K562 (cell line): Measurements from ENCODE around the gene SMG1. TPM values are rescaled to one million over a fixed set of nuclear protein-coding genes. Genes with fewer than 3 reads are reported as not detected.

Experiments used
- BRD4 ChIP-seq: fragments of 200-600 bp; sonication (generic); IDR thresholded peaks from 2 replicates; pipeline ENCODE4 v1.6.1; 2017; ENCODE audit warnings: inconsistent platforms
- CHD1 ChIP-seq: fragments of 200-600 bp; sonication (generic); IDR thresholded peaks from one replicate; pipeline ENCODE4 v1.6.1; 2012; ENCODE audit warnings: mild to moderate bottlenecking, moderate library complexity, low read length, inconsistent platforms
- EP400 ChIP-seq: fragments of 450-650 bp; IDR thresholded peaks from 2 replicates; pipeline ENCODE4 v1.6.1; 2017; ENCODE audit warnings: antibody characterized with exemption, mild to moderate bottlenecking, moderate library complexity
- GTF2E2 ChIP-seq: fragments of 200-800 bp; sonication (Bioruptor generic); IDR thresholded peaks from 2 replicates; pipeline ENCODE4 v1.6.1; 2016; ENCODE audit warnings: missing genetic modification characterization, missing compliant biosample characterization
- HBP1 ChIP-seq: fragments of 450-650 bp; formaldehyde crosslinking; IDR thresholded peaks from 2 replicates; pipeline ENCODE4 v1.4.0; 2022; ENCODE audit warnings: missing genetic modification characterization
- NCOA4 ChIP-seq: fragments of 450-650 bp; IDR thresholded peaks from 2 replicates; pipeline ENCODE4 v1.6.1; 2018; ENCODE audit warnings: mild to moderate bottlenecking; ENCODE audit not compliant: partially characterized antibody
- NR2C2 ChIP-seq, 2 experiments: fragments of 200-800 bp in 1 of 2; sonication (Bioruptor generic) in 1 of 2; sonication (generic) in 1 of 2; formaldehyde crosslinking in 1 of 2; IDR thresholded peaks; 2 replicates each; pipeline versions ENCODE4 v1.6.1 to v1.8.0; 2016 to 2022; ENCODE audit warnings: mild to moderate bottlenecking in 1 of 2, missing compliant biosample characterization in 1 of 2, missing genetic modification characterization in 1 of 2, missing genetic modification reagents in 1 of 2
- PHF21A ChIP-seq: fragments of 450-650 bp; IDR thresholded peaks from 2 replicates; pipeline ENCODE4 v1.6.1; 2017; ENCODE audit warnings: low read depth, borderline replicate concordance
- POLR2A ChIP-seq: fragments of 450-650 bp; conservative IDR thresholded peaks from 2 replicates; pipeline ENCODE4 v1.6.1; 2016
- SUPT5H ChIP-seq: fragments of 450-650 bp; IDR thresholded peaks from 2 replicates; pipeline ENCODE4 v1.6.1; 2016
- TBP ChIP-seq: optimal IDR thresholded peaks from 2 replicates; pipeline ENCODE3; 2011; ENCODE audit warnings: low read depth, low read length, improper control_type of control experiment
- ZFP36 ChIP-seq: fragments of 150-350 bp; IDR thresholded peaks from 2 replicates; pipeline ENCODE4 v1.6.1; 2018; ENCODE audit warnings: low read length, low read depth; ENCODE audit not compliant: partially characterized antibody
- ZNF143 ChIP-seq: sonication (generic); formaldehyde crosslinking; IDR thresholded peaks from 2 replicates; pipeline ENCODE4 v1.9.0; 2022; ENCODE audit warnings: mild to moderate bottlenecking, missing genetic modification reagents
- ZNF282 ChIP-seq: sonication (generic); formaldehyde crosslinking; IDR thresholded peaks from 2 replicates; pipeline ENCODE4 v1.8.1; 2023; ENCODE audit warnings: missing genetic modification reagents
- ZNF316 ChIP-seq: fragments of 450-650 bp; IDR thresholded peaks from 2 replicates; pipeline ENCODE4 v1.6.1; 2016
- ZNF384 ChIP-seq: IDR thresholded peaks from 2 replicates; pipeline ENCODE4 v1.6.1; 2012; ENCODE audit warnings: low read depth, low read length, improper control_type of control experiment
- ZNF639 ChIP-seq, 2 experiments: fragments of 200-800 bp in 1 of 2; sonication (Bioruptor generic) in 1 of 2; sonication (generic) in 1 of 2; formaldehyde crosslinking in 1 of 2; IDR thresholded peaks in 1 of 2; conservative IDR thresholded peaks in 1 of 2; 2 replicates each; pipeline versions ENCODE4 v1.5.0 to v1.6.1; 2016 to 2020; ENCODE audit warnings: missing compliant biosample characterization in 1 of 2, missing genetic modification characterization in 1 of 2, missing genetic modification reagents in 1 of 2
- ZZZ3 ChIP-seq: fragments of 450-650 bp; IDR thresholded peaks from 2 replicates; pipeline ENCODE4 v1.6.1; 2016; ENCODE audit warnings: antibody characterized with exemption, mild to moderate bottlenecking, moderate library complexity
- polyA plus RNA-seq, 8 experiments: library from polyadenylated mRNA; depleted of rRNA in 4 of 8; stranded (reverse) in 5 of 8; unstranded in 3 of 8; fragments of >200 nt; fragmentation: Nextera tagmentation in 2 of 8; fragmentation: Illumina TruSeq in 1 of 8; extraction: Ambion mirVana in 2 of 8; extraction: Trizol in 1 of 8; gene quantifications; 2 replicates each; pipeline versions ENCODE4 v1.2.1 to v1.2.3, GENCODE V29; 2011 to 2014; ENCODE audit warnings: inconsistent platforms in 1 of 8, missing spikeins in 1 of 8
- total RNA-seq, 7 experiments: library from RNA; depleted of rRNA in 6 of 7; stranded (reverse); fragments of >200 nt in 6 of 7; fragmentation: Illumina TruSeq in 2 of 7; extraction: Trizol in 2 of 7; gene quantifications; 2 replicates each; pipeline versions ENCODE4 v1.2.1 to v1.2.3, GENCODE V29; 2011 to 2021; ENCODE audit warnings: low replicate concordance in 1 of 7
- TF ChIP-seq, protein P1 (sequence below): fragments of 450-650 bp; IDR thresholded peaks from 2 replicates; pipeline ENCODE4 v1.6.1; 2016; ENCODE audit warnings: mild to moderate bottlenecking

The SMG1 gene
- total and polyA plus RNA-seq, 9 of the 15 experiments (the other 6 are each of a cell fraction or from before 2014, with no cell fraction given) = 3.4 to 54.8 (median 32.0) TPM

- TF ChIP-seq ZNF639 (CRISPR knock-in tag; conservative IDR thresholded peaks at IDR 0.05 in 1 of 2, IDR thresholded peaks at IDR 0.05 in 1 of 2) (peak in 1 of 2 experiments; percentile 60; a peak in 1 of 4 replicates), CHD1 (peak; percentile 97), ZNF143 (CRISPR knock-in tag) (peak; percentile 81), EP400 (peak; percentile 99), GTF2E2 (tag) (peak; percentile 94), ZNF384 (peak; percentile 95), TBP (peak; percentile 98), NCOA4 (peak; percentile 92), PHF21A (peak; percentile 89; the same call in 1 of the 2 replicates), ZNF316 (peak; percentile 47), BRD4 (peak; percentile 98), ZFP36 (peak; percentile 73), NR2C2 (CRISPR knock-in tag; IDR thresholded peaks at IDR 0.05) (peak; percentile 18; the same call in 1 of the 2 replicates), NR2C2 (tag; IDR thresholded peaks at IDR 0.05) (peak; percentile 53; the same call in 1 of the 2 replicates), SUPT5H (peak; percentile 99), HBP1 (CRISPR knock-in tag) (peak; percentile 43; the same call in 1 of the 2 replicates), POLR2A (peak; percentile 99), ZNF282 (CRISPR knock-in tag) (peak; percentile 86; the same call in 1 of the 2 replicates), ZZZ3 (peak; percentile 99)
- TF ChIP-seq, protein P1, sequence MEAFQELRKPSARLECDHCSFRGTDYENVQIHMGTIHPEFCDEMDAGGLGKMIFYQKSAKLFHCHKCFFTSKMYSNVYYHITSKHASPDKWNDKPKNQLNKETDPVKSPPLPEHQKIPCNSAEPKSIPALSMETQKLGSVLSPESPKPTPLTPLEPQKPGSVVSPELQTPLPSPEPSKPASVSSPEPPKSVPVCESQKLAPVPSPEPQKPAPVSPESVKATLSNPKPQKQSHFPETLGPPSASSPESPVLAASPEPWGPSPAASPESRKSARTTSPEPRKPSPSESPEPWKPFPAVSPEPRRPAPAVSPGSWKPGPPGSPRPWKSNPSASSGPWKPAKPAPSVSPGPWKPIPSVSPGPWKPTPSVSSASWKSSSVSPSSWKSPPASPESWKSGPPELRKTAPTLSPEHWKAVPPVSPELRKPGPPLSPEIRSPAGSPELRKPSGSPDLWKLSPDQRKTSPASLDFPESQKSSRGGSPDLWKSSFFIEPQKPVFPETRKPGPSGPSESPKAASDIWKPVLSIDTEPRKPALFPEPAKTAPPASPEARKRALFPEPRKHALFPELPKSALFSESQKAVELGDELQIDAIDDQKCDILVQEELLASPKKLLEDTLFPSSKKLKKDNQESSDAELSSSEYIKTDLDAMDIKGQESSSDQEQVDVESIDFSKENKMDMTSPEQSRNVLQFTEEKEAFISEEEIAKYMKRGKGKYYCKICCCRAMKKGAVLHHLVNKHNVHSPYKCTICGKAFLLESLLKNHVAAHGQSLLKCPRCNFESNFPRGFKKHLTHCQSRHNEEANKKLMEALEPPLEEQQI = 0 out of 2 replicates have a peak, but pooled peaks have one; percentile 16
These were observed 136.1 kb downstream of the SMG1 start, which contains the start of gene RPS15A (continued) for GRCh38 chr16:18789850-18790706.
